ENCODE measurements around the gene AFF3. TPM values are rescaled to one million over a fixed set of nuclear protein-coding genes. Genes with fewer than 3 reads are reported as not detected.

Gene AFF3, protein sequence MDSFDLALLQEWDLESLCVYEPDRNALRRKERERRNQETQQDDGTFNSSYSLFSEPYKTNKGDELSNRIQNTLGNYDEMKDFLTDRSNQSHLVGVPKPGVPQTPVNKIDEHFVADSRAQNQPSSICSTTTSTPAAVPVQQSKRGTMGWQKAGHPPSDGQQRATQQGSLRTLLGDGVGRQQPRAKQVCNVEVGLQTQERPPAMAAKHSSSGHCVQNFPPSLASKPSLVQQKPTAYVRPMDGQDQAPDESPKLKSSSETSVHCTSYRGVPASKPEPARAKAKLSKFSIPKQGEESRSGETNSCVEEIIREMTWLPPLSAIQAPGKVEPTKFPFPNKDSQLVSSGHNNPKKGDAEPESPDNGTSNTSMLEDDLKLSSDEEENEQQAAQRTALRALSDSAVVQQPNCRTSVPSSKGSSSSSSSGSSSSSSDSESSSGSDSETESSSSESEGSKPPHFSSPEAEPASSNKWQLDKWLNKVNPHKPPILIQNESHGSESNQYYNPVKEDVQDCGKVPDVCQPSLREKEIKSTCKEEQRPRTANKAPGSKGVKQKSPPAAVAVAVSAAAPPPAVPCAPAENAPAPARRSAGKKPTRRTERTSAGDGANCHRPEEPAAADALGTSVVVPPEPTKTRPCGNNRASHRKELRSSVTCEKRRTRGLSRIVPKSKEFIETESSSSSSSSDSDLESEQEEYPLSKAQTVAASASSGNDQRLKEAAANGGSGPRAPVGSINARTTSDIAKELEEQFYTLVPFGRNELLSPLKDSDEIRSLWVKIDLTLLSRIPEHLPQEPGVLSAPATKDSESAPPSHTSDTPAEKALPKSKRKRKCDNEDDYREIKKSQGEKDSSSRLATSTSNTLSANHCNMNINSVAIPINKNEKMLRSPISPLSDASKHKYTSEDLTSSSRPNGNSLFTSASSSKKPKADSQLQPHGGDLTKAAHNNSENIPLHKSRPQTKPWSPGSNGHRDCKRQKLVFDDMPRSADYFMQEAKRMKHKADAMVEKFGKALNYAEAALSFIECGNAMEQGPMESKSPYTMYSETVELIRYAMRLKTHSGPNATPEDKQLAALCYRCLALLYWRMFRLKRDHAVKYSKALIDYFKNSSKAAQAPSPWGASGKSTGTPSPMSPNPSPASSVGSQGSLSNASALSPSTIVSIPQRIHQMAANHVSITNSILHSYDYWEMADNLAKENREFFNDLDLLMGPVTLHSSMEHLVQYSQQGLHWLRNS (N-terminal part only)
- 1.3 and 2.4 TPM in 2 replicates for total RNA-seq (2013; cell fraction: nucleolus; rRNA removed)
- total RNA-seq (2014; rRNA removed) (2.7 and 3.6 TPM in 2 replicates), total RNA-seq (2014; rRNA removed; fragmentation: Illumina TruSeq; extraction: Trizol) (4.3 and 5.3 TPM in 2 replicates), total RNA-seq (2021) (4.1 and 4.3 TPM in 2 replicates), polyA plus RNA-seq (2011; rRNA removed) (0.69 and 0.89 TPM in 2 replicates), polyA plus RNA-seq (2014; fragmentation: Illumina TruSeq; extraction: Trizol) (3.4 and 5.5 TPM in 2 replicates), polyA plus RNA-seq (2014; fragmentation: Nextera tagmentation; extraction: Ambion mirVana) (under 1 TPM; 0.26 to 0.31 TPM), polyA plus RNA-seq (2014; rRNA removed) (3.0 and 3.4 TPM in 2 replicates), polyA plus RNA-seq (2016; fragmentation: Nextera tagmentation; extraction: Ambion mirVana) (1 to 10 TPM; 2.1 to 2.7 TPM), polyA minus RNA-seq (2011; rRNA and poly(A)+ RNA removed) (2.8 and 4.9 TPM in 2 replicates), Bru-seq, nascent RNA (percentile 54 among the genes with signal in this experiment), BruChase-seq, experiment 1, labeled RNA remaining after a 6-hour chase (percentile 53 among the genes with signal in this experiment), BruChase-seq, experiment 2, labeled RNA remaining after a 2-hour chase (percentile 55 among the genes with signal in this experiment)
- 1.4 TPM for polyA plus RNA-seq (2011; ENCODE audit: low read depth)
- 0.66 and 0.92 TPM in 2 replicates for polyA plus RNA-seq (2011; cell fraction: cytosol; rRNA removed)
- 0.85 and 2.6 TPM in 2 replicates for polyA plus RNA-seq (2011; cell fraction: nucleus; rRNA removed)
- polyA plus RNA-seq (2012), result 1.4 and 2.1 TPM in 2 replicates
- polyA minus RNA-seq (2011; cell fraction: cytosol; rRNA and poly(A)+ RNA removed), result 0.94 and 1.1 TPM in 2 replicates
- polyA minus RNA-seq (2011; cell fraction: nucleus; rRNA and poly(A)+ RNA removed), result 2.1 and 10.0 TPM in 2 replicates
- long read RNA-seq, experiment 1, result 0 reads
- long read RNA-seq, experiment 2, partial matches to known transcripts, result 0 of 6 reads
- long read RNA-seq, experiment 2, other reads (novel, unspliced or antisense), result 6 of 6 reads

DNA sequence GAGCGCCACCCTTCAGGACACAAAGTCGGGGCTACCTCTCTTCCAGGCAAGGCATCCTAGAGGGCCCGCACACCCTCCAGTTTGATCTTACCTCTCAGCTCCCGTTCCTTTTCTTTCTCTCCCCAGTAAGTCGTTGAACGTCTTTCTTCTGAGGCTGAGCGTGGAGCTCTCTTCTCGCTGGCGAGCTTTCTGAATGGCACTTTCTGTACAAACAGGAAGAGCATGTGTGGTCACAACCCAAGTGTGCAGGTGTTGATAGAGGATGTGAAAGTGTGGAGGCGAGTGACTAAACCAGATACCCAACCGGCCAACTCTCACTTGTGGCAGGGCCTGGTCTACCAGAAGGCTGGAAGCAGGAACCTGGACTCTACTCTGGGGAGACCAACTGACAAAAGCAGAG is at the start of gene AFF3:
TSS of gene AFF3 (minus strand) at position 198 of the 400 bp plus-strand sequence. CDS start 38,136 bp downstream, outside the sequence.
- H3K27ac ChIP-seq (ENCODE audit: control insufficient read depth, insufficient read depth), result peak within 1 kb of the TSS; percentile 73
- RAD21 ChIA-PET (ENCODE audit: unreplicated experiment), result no interaction called here
- peak within 1 kb of the TSS; percentile 95 for H3K4me2 ChIP-seq (ENCODE audit: control insufficient read depth, insufficient read depth)
- peaks cover 16% of the 10 kb centered on the region; the same call in 2 of the 3 replicates for H3K9me3 ChIP-seq (replicated peaks; ENCODE audit: control insufficient read depth, insufficient read depth, low read length)
- ATAC-seq (peak; percentile 98), FAIRE-seq (peak; percentile 93), DNase-seq (ENCODE audit: low read depth, low spot score) (peak; percentile 56)
- SMC1A ChIA-PET (ENCODE audit: uncharacterized antibody, unreplicated experiment), result no interaction called here
- in situ Hi-C loops (cut with MboI), result no loop called here
- H4K20me1 ChIP-seq (ENCODE audit: control insufficient read depth, insufficient read depth), result no peaks in the 10 kb centered on the region; the same call in 1 of the 2 replicates
- intact Hi-C loops (cut with micrococcal nuclease; ENCODE audit: unreplicated experiment), result loop anchor here (2.0 kb wide), 1 partner anchor 104 kb away; no protein-coding TSS in a partner anchor
- H3K27me3 ChIP-seq (replicated peaks in 1 of 2; ENCODE audit: control insufficient read depth in 2 of 2, insufficient read depth in 2 of 2, low read length in 1 of 2), result peaks cover under 1 to 3% of the 10 kb centered on the region in 2 experiments; a peak in 1 of 4 replicates
- peak within 1 kb of the TSS; percentile 51 for H3K9ac ChIP-seq (ENCODE audit: control insufficient read depth, insufficient read depth, low read length)
- 0 out of 2 replicates have a peak within 1 kb of the TSS, but pooled peaks have one; percentile 33 for H2AFZ ChIP-seq (ENCODE audit: control insufficient read depth, low read depth, low read length)
- POLR2A ChIA-PET, result no interaction called here
- H3K4me3 ChIP-seq, result peak within 1 kb of the TSS; percentile 51
- no TSS peak for BruUV-seq (replicated peaks)
- WGBS (ENCODE audit: insufficient coverage, insufficient replicate concordance, low lambda C conversion rate, missing lambda C conversion rate), result under 1% methylated on average over 11 of the region's 11 CpGs
- no peaks in the 10 kb centered on the region; the same call in none of the 2 replicates for H3K79me2 ChIP-seq (ENCODE audit: control insufficient read depth, insufficient read depth, low read length)
- H3K36me3 ChIP-seq (ENCODE audit: control insufficient read depth in 2 of 2, insufficient read depth in 2 of 2, low read length in 1 of 2), result no peaks in the 10 kb centered on the region
- CTCF ChIA-PET, result no interaction called here
- H3K4me1 ChIP-seq (ENCODE audit: control insufficient read depth, insufficient read depth, low read length), result peaks cover 20% of the 10 kb centered on the region
- TF ChIP-seq SRF (IDR thresholded peaks at IDR 0.05; ENCODE audit: low read depth in 2 of 2, low read length in 2 of 2) (peak in 1 of 2 experiments; percentile 70; a peak in 2 of 4 replicates), POU2F2 (IDR thresholded peaks at IDR 0.05; ENCODE audit: borderline replicate concordance, low read depth, low read length) (peak; percentile 85; the same call in 1 of the 3 replicates), TCF7 (IDR thresholded peaks at IDR 0.05; ENCODE audit: borderline replicate concordance) (no peak), DPF2 (IDR thresholded peaks at IDR 0.05) (peak; percentile 84), YBX1 (IDR thresholded peaks at IDR 0.05) (no peak), PAX8 (IDR thresholded peaks at IDR 0.05) (no peak), MTA3 (IDR thresholded peaks at IDR 0.05; ENCODE audit: borderline replicate concordance, low read length) (peak; percentile 98; the same call in 1 of the 2 replicates), TBL1XR1 (IDR thresholded peaks at IDR 0.05; ENCODE audit: low read depth, low read length) (peak; percentile 88), MYB (IDR thresholded peaks at IDR 0.05; ENCODE audit: borderline replicate concordance, low read depth, low read length) (no peak), SMAD5 (IDR thresholded peaks at IDR 0.05; ENCODE audit: low read depth) (no peak), ZNF217 (IDR thresholded peaks at IDR 0.05) (peak; percentile 87), GATAD2B (conservative IDR thresholded peaks at IDR 0.05; ENCODE audit: low read depth) (no peak), EED (IDR thresholded peaks at IDR 0.05; ENCODE audit: low read depth) (peak; percentile 98), EZH2 (IDR thresholded peaks at IDR 0.05; ENCODE audit: borderline replicate concordance, control insufficient read depth, low read depth, low read length) (peak; percentile 33; the same call in 1 of the 2 replicates), NRF1 (conservative IDR thresholded peaks at IDR 0.05; ENCODE audit: low read depth, low read length) (no peak), CHD2 (IDR thresholded peaks at IDR 0.05; ENCODE audit: borderline replicate concordance, low read depth, low read length) (no peak; the same call in 1 of the 2 replicates), TCF12 (IDR thresholded peaks at IDR 0.05; ENCODE audit: low read depth, low read length) (peak; percentile 100), RCOR1 (conservative IDR thresholded peaks at IDR 0.05; ENCODE audit: low read depth, low read length) (peak; percentile 90; the same call in 1 of the 2 replicates), TAF1 (IDR thresholded peaks at IDR 0.05; ENCODE audit: borderline replicate concordance, low read depth, low read length) (peak; percentile 79), RBBP5 (conservative IDR thresholded peaks at IDR 0.05) (no peak)

Measured in GM12878 (cell line).